GM10266 (cell line): ENCODE results near the gene SERAC1.

Experiments used
- DNase-seq: peaks from one replicate; pipeline ENCODE4 v3.0.0; 2012; ENCODE audit errors: extremely low spot score
- CTCF ChIP-seq: IDR thresholded peaks from 2 replicates; pipeline ENCODE4 v1.5.1; 2012; ENCODE audit warnings: mild to moderate bottlenecking, low read depth; ENCODE audit not compliant: control insufficient read depth, insufficient read depth; ENCODE audit errors: missing control alignments

Gene SERAC1

DNA sequence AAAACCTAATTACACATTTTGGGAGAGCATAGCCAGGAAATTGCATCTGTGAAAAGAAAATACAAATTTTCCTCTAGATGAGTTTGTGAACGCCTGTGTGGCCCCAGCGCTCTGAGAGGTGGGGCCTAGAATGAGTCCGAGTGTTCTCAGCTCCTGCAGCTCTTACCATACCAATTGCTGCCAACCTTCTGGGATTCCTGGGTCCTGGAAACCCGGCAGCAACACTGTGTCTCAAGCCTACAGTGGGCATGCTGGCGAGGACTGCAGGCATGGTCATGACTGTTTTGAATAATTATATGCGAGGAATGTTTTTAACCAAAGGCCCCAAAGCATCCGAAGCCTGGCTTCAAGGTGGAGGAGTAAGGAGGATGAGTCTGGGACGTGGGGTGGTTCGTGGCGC is 90.4 kb downstream of the SERAC1 start:
- DNase-seq = no peak
- TF ChIP-seq CTCF = no peak

DNA sequence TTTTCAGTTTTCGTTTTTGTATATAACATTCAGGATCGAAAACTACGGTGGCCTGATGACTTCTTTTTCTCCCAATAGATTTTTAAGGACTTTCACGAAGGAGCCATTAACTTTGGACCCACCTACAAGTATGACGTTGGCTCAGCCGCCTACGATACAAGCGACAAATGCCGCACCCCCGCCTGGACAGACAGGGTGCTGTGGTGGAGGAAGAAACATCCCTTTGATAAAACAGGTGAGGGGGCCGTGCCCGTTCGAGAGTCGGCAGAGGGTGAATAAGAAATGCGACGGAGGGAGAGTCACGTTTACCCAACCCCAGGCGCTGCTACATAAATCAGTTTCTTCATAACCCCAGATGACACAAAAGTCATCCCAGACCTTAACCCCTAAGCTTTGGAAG is 91.5 kb downstream of the SERAC1 start:
- no peak for DNase-seq
- TF ChIP-seq CTCF = no peak

DNA sequence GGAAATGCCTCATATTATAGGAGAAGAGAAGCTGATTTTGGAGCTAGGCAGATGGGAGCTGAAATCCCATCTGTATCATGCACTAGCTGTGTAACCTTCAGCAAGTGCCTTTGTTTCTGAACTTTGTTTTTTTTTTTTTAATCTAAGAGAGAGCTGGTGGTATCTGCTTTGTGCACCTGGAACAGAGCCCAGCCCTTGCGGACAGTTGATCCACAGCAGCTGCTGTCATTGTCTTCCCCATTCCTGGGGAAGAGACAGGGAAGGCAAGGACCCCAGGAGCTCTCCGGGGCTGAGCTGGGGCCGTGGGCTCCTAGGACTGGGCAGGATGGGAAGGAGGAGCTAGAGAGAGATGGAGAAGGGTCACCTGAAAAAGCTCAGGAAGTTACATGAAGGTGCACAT is 94.3 kb downstream of the SERAC1 start:
- DNase-seq = no peak
- no peak for TF ChIP-seq CTCF

DNA sequence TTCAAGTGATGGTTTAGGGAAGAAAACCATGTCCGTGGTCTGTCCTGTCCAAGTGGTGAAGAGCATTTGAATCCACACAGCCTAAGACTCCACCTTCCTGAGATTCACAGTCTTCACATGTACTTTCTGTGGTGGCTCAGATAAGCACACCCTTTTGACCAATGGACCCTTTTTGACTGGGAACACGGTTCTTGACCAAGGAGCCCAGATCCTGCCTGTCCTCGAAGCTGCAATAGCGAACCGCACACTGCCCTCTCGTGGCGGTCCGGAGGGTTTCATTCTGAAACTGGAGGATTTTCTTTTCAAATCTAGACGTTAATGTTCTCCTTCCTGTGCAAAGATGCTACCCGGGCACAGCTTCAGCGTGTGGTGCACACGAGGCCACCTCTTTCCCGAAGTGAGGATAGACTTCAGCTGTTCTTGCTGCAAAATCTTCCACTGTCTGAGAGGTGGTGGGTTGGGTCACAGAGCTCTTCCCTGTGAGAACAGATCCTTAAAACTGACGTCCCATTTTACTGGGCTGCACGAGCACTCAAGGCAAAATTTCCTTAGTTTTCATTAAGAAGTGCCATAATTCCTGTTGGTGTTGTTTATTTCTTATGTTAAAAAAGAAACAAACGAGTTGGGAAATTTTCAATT is 95.9 kb downstream of the SERAC1 start:
- peak; percentile 82 for TF ChIP-seq CTCF
- peak; percentile 80 for DNase-seq

GRCh38 chr6:158071121-158072082 is 96.7 kb downstream of the SERAC1 start:
- no peak for DNase-seq
- no peak for TF ChIP-seq CTCF

DNA sequence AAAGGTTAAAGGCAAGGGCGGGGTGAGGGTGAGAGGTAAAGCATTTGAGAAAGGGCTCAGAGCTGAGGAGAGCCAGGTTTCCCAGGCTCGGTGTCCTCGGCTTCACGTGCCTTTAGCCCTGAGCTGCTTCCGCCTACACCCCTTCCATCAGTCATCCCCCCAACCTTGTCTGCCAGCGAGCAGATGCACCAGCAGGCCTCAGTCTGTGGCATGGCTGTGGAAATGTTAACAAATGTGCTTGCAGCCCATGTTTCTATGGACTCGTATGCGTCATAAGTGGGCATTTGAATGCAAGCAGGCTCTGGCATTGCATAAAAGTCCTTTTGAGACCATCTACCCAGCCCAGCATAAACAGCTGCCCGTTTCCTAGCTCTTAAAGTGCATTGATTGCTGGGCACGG is 97.5 kb downstream of the SERAC1 start:
- TF ChIP-seq CTCF = no peak
- no peak for DNase-seq

GRCh38 chr6:158069800-158070195 is 98.3 kb downstream of the SERAC1 start:
- TF ChIP-seq CTCF = no peak
- DNase-seq = no peak
